ENCODE data around the gene KCNN3. TPM values are rescaled to one million over a fixed set of nuclear protein-coding genes. Genes with fewer than 3 reads are reported as not detected.

Gene KCNN3
- total and polyA plus RNA-seq, 2 of the 8 experiments (the other 6 are each of a cell fraction or from before 2014, with no cell fraction given) = 2.8 to 3.7 TPM

DNA sequence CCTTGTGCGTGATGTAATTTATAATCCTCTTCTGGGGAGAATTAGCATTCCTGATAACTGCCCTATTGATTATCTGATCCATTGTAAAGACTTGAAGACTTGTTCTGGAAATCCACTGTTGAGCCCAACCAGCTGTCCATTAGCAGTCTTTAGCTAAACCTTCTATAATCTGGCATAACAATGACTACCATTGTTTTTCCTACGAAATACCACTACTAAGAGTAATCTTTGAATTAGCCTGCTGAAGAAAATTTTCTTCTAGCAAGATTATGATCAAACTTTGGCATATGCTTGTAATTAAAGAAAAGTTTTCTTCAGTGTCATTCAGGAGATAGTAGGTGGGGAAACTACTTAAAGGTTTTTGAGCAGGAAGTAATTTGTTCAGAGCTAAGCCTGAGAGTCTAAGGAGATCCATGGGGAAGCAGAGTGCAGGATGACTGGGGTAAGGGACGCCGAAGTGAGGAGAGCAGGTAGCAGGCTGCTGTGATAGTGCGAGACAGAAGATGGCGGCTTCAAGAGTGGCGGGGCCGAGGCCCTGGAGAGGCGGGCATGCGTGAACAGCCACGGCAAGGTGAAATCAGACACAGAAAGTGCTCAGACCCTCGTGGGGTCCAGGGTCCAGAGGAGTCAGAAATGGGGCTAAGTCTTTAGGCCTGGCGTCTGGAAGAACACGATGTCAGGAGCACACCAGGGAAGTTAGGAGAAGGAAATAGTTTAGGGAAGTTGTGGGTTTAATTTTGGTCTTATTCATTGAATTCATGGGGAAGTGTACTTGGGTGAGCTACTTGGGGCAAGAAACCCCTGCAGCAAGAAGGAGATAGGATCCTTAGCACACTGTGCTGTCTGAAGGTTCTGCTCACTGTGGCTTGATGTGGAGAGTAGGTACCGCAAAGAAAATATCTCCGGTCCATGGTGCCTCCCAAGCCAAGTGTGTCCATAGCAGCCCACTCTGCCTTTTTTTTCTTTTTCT is 149.5 kb downstream of the KCNN3 start:
- no peak overlapping the region for H3K56ac ChIP-seq (replicated peaks; ENCODE audit: insufficient read length, low read depth, low read length)
- H3K27me3 ChIP-seq (replicated peaks in 1 of 4; ENCODE audit: control insufficient read depth in 3 of 4, extremely low read depth in 1 of 4, insufficient read depth in 3 of 4, low read length in 3 of 4) = no peaks in the 10 kb centered on the region
- no peak overlapping the region for H2BK20ac ChIP-seq (ENCODE audit: low read length)
- CTCF ChIA-PET (ENCODE audit: partially characterized antibody) = interaction anchor here (0.8 to 2.3 kb wide), 6 partner anchors 10 to 148 kb away, joined by 3 to 10 read pairs (median 4); no protein-coding TSS in a partner anchor
- no peak overlapping the region for H3K23ac ChIP-seq (ENCODE audit: insufficient read length)
- H3K27ac ChIP-seq (ENCODE audit: low read depth, low read length) = no peak overlapping the region
- no peak overlapping the region for H2BK15ac ChIP-seq (ENCODE audit: low read length)
- DNase-seq (ENCODE audit: low read depth in 1 of 2, low spot score in 2 of 2) (no peak), FAIRE-seq (no peak)
- no peak overlapping the region for H3K14ac ChIP-seq (ENCODE audit: insufficient read length)
- H3K36me3 ChIP-seq (ENCODE audit: control insufficient read depth in 2 of 4, insufficient read depth in 4 of 4, low read length in 3 of 4) = no peaks in the 10 kb centered on the region
- H2BK120ac ChIP-seq (replicated peaks; ENCODE audit: low read depth, low read length) = no peak overlapping the region
- no peak overlapping the region for H2AFZ ChIP-seq (ENCODE audit: low read length)
- no peaks in the 10 kb centered on the region for H3K4me1 ChIP-seq (replicated peaks in 1 of 4; ENCODE audit: control insufficient read depth in 3 of 4, insufficient read depth in 4 of 4, low read length in 3 of 4)
- H4K20me1 ChIP-seq (replicated peaks in 1 of 2; ENCODE audit: control insufficient read depth in 1 of 2, insufficient read depth in 2 of 2, low read length in 2 of 2) = no peaks in the 10 kb centered on the region
- WGBS, 2 experiments (ENCODE audit: extremely low coverage in 1 of 2, insufficient coverage in 1 of 2, insufficient read length in 1 of 2, insufficient replicate concordance in 2 of 2, low coverage in 1 of 2, low lambda C conversion rate in 2 of 2, missing lambda C conversion rate in 1 of 2) = 94% methylated on average over 16 of the region's 16 CpGs; no CpG with 5 or more reads in 1 of the 2 experiments
- no peaks in the 10 kb centered on the region for H3K23me2 ChIP-seq (ENCODE audit: low read depth, low read length)
- H4K91ac ChIP-seq (replicated peaks; ENCODE audit: insufficient read length, low read length) = no peak overlapping the region
- H4K5ac ChIP-seq (ENCODE audit: insufficient read length, low read depth, low read length) = no peak overlapping the region
- no peak overlapping the region for H2BK12ac ChIP-seq (ENCODE audit: low read depth, low read length)
- H3K9me3 ChIP-seq (ENCODE audit: insufficient read depth in 2 of 2, low read depth in 1 of 2, low read length in 1 of 2) = no peaks in the 10 kb centered on the region
- H3K4me3 ChIP-seq (ENCODE audit: extremely low read depth in 1 of 4, insufficient read depth in 2 of 4, low read depth in 3 of 4, low read length in 4 of 4) = no peak overlapping the region
- no peak overlapping the region for H3K9ac ChIP-seq (replicated peaks in 1 of 4; ENCODE audit: extremely low read depth in 1 of 4, low read depth in 3 of 4, low read length in 3 of 4)
- no peak overlapping the region for H4K8ac ChIP-seq (ENCODE audit: extremely low read depth, insufficient read depth, low read length)
- no peak overlapping the region for H2BK5ac ChIP-seq (ENCODE audit: low read depth, low read length)
- H3K79me1 ChIP-seq (ENCODE audit: low read depth, low read length) = no peaks in the 10 kb centered on the region
- POLR2A ChIA-PET (ENCODE audit: partially characterized antibody) = no interaction called here
- H3K18ac ChIP-seq (ENCODE audit: extremely low read depth, low read length) = no peak overlapping the region
- H3K79me2 ChIP-seq (ENCODE audit: control insufficient read depth in 1 of 2, insufficient read depth in 2 of 2, low read length in 2 of 2) = no peaks in the 10 kb centered on the region
- no peak overlapping the region for H3K4me2 ChIP-seq (ENCODE audit: insufficient read depth in 1 of 2, low read depth in 2 of 2, low read length in 2 of 2)
- no peak overlapping the region for H3K4ac ChIP-seq (replicated peaks; ENCODE audit: insufficient read length, low read depth, low read length)
- no peak overlapping the region for H2AK5ac ChIP-seq (ENCODE audit: low read depth, low read length)
- TF ChIP-seq TAF7 (optimal IDR thresholded peaks at IDR 0.05; ENCODE audit: borderline replicate concordance, low read depth, low read length) (no peak), GABPA (IDR thresholded peaks at IDR 0.05; ENCODE audit: borderline replicate concordance, insufficient read depth, low read length) (no peak), SP2 (IDR thresholded peaks at IDR 0.05; ENCODE audit: low read length) (no peak), EP300 (IDR thresholded peaks at IDR 0.05; ENCODE audit: borderline replicate concordance in 1 of 2, low read depth in 2 of 2, low read length in 2 of 2) (no peak), CBX8 (IDR thresholded peaks at IDR 0.05; ENCODE audit: borderline replicate concordance, low read depth, low read length) (no peak), SUZ12 (IDR thresholded peaks at IDR 0.05; ENCODE audit: low read length) (no peak), BACH1 (IDR thresholded peaks at IDR 0.05; ENCODE audit: low read length) (no peak), EZH2 (IDR thresholded peaks at IDR 0.05; ENCODE audit: low read depth, low read length, severe bottlenecking) (no peak), JUND (IDR thresholded peaks at IDR 0.05; ENCODE audit: low read length) (no peak), KDM1A (IDR thresholded peaks at IDR 0.05; ENCODE audit: borderline replicate concordance, low read length) (no peak)
- TF ChIP-seq, protein P1, sequence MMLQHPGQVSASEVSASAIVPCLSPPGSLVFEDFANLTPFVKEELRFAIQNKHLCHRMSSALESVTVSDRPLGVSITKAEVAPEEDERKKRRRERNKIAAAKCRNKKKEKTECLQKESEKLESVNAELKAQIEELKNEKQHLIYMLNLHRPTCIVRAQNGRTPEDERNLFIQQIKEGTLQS (IDR thresholded peaks at IDR 0.05; ENCODE audit: insufficient read depth, low read depth, low read length) = no peak
